GM21526 (cell line): ENCODE results near the gene TRIM27.
"Not testable (repeated sequence)": the region's sequence is repeated elsewhere in the genome, so short reads cannot be mapped to it uniquely, and the experiment has no call there.

Source experiments
- ATAC-seq: cut with Tn5 transposase; IDR thresholded peaks from one replicate; pipeline ENCODE4 v1.9.1; 2021; ENCODE audit warnings: moderate library complexity; ENCODE audit not compliant: unreplicated experiment, low FRiP score

Gene TRIM27

GRCh38 chr6:28897369-28897745 lies 26.4 kb downstream of the TRIM27 start:
- no peak for ATAC-seq

GRCh38 chr6:28896505-28897368 lies 27.0 kb downstream of the TRIM27 start:
- ATAC-seq = peak; percentile 21

GRCh38 chr6:28895131-28895812 lies 28.5 kb downstream of the TRIM27 start:
- peak; percentile 53 for ATAC-seq

GRCh38 chr6:28893172-28893799 lies 30.5 kb downstream of the TRIM27 start:
- no peak for ATAC-seq

DNA sequence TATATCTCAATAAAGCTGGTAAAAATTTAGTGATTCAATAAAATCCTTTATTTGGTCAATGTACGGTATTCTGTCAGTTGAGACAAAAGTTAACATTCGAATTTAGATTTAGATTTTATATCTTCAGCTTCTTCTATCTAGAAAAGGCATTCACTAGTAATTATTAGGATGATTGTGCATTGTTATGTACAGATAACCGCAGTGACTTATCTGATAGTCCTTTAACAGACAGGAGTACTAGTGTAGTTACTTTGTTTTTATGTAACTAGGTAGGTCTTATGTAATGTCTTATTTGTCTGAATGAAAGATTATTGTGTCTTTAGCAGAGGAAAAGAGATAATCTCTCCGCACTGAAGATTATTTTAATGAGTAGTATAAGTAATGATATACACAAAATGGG lies 31.3 kb downstream of the TRIM27 start:
- no peak for ATAC-seq

DNA sequence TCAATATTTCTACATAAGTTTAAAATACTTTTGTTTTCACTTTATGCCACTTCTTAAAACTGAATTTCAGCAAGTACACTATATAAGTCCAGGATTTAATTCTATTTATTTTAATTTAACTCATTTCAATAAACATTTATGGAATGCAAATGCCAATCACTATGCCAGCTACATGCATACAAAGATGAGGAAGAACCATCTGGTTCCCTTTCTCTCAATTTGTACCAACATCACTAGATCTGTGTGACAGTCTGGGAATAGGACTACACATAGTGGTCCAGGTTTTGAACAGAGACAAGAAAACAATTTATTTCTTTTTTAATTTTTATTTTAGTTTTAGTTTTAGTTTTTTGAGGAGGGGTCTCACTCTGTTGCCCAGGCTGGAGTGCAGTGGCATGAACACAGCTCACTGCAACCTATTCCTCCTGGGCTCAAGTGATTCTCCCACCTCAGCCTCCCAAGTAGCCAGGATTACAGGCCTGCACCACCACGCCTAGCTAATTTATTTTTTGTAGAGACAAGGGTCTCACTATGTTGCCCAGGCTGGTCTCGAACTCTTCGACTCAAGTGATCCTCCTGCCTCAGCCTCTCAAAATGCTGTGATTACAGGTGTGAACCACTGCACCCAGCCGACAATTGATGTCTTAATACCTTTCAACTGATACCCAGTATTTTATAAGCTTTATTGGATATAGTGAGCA lies 35.8 kb downstream of the TRIM27 start:
- no peak for ATAC-seq

GRCh38 chr6:28886079-28886439 lies 37.7 kb downstream of the TRIM27 start:
- no peak for ATAC-seq

DNA sequence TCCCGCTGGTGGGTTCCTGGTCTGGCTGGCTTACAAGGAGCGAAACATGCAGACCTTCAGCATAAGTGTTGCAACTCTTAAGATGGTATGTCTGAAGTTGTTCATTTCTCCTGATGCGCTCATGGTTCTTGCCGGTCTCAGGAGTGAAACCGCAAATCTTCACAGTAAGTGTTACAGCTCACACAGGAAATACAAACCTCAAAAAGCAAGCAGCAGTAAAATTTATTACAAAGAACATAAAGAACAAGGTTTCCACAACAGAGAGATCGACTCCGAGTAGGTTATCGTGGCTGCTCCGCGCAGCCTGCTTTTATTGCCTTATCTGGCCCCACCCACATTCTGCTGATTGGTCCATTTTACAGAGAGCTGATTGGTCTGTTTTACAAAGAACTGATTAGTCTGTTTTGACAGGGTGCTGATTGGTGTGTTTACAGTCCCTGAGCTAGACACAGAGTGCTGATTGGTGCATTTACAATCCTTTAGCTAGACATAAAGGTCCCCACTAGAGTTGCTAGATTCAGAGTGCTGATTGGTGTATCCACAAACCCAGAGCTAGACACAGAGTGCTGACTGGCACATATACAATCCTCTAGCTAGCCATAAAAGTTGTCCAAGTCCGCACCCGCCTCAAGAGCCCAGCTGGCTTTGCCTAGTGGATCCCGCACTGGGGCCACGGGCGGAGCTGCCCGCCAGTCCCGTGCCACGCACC lies 39.2 kb downstream of the TRIM27 start:
- no peak for ATAC-seq

- ATAC-seq = no peak
Observed at GRCh38 chr6:28880894-28881780, 42.6 kb downstream of the TRIM27 start.

DNA sequence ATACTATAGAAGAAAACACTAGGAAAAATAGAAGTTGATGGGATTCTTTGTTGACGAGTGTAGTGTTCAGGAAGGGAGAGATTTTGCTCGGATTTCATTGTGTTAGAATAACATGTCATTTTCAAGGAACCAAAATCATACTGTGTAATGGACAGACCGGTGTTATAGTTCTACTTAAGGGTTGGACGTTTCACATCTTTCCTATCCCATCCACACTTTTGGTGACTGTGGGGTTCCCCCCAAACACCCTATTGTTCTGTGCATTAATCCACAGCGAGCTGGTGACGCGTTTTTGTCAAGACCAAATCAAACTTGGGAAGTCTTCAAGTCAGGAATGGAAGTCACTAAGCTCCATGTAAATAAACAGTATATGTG lies 43.3 kb downstream of the TRIM27 start:
- ATAC-seq = no peak

DNA sequence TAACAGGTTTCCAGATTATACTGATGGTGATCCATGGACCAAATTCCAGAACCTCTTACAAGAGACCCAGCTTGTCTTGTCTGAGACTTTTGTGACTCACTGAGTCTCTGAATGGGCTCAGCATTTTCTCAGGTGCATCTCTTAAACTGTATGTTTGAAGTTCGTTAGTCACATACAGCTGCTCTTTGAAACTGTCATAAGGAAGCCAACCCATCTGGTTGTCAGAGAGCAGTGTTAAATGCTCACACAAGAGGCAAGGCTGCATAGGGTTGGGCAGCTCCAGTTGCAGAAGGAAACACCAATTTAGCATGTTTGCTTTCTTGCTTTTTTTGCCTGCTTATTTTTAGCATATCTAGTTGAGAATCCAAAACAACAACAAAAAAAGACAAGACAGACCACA lies 47.1 kb downstream of the TRIM27 start:
- no peak for ATAC-seq

DNA sequence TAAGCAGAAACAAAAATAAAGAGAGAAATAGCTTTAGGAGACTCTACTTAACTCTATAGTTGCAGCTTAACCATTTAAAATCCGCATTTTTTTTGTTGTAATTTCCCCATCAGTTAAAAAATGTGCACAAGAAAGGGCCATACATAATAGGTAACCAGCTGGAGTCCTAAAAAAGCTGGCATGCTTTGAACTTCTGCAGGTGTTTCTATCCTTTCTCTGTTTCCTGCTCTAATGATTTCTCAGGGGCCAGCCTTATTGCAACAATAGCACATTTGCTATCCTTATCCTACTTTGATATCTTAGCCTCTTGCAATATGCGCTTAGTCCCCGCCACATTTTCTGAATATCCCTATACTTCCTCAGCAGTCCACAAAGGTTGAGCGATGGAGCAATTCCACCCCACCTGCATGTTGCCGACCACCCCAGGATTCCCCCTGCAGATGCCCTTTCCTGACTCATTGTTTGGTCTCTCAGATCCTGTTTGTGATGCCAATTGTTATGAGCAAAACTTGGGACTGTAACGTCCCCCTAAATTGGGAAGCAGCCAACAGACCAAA lies 48.5 kb downstream of the TRIM27 start:
- ATAC-seq = no peak

GRCh38 chr6:28872157-28872817 lies 51.5 kb downstream of the TRIM27 start:
- ATAC-seq = not testable (repeated sequence)

DNA sequence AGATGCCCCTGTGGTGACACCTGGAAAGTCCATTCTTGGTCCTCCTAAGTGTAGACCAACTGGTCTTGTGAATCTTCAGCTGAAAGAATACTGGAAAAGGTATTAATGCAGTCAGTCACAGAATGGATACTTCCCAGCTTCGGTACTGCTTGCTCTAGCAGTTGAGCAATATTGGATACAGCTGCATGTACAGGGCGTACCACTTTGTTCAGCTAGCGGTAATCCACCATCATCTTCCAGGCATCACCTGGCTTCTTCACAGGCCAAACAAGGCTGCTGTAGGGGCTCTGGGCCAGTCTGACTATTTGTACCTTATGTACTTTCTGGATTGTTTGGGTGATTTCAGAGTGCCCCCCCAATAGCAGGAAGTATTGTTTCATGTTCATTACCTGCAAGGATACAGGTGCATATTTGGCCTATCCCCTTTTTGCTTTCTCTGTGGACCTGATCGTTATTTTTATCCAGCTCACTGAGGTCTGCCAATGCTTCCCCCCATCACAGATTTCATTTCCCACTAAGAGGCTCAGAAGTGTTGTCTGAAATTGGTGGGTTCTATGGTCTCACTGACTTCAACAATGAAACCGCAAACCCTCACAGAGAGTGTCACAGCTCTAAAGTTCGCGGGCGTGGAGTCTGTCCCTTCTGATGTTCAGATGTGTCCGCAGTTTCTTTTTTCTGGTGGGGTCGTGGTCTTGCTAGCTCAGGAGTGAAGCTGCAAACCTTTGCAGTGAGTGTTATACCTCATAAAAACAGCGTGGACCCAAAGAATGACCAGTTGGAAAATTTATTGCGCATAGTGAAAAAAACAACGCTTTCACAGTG lies 52.2 kb downstream of the TRIM27 start:
- ATAC-seq = no peak

DNA sequence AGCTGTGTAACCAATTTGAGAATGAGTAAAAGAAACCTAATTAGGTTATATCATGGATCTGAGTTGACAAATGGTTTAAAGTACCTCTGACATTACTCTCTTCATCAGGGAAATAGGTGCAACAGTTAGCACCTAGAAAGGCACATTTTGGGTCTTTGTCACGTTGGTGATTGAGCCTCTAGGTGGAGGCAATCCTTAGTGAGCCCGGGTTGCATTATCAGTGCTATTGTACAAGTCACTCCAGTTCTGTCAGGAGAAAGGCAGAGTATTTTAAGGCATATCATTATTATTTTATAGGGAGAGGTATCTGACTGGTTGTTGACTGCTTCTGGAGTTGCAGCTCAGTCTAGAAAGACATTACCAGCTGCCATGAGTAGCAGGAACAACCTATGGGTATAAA lies 54.9 kb downstream of the TRIM27 start:
- no peak for ATAC-seq

- ATAC-seq = no peak
Observed at GRCh38 chr6:28867086-28867409, 56.7 kb downstream of the TRIM27 start.

DNA sequence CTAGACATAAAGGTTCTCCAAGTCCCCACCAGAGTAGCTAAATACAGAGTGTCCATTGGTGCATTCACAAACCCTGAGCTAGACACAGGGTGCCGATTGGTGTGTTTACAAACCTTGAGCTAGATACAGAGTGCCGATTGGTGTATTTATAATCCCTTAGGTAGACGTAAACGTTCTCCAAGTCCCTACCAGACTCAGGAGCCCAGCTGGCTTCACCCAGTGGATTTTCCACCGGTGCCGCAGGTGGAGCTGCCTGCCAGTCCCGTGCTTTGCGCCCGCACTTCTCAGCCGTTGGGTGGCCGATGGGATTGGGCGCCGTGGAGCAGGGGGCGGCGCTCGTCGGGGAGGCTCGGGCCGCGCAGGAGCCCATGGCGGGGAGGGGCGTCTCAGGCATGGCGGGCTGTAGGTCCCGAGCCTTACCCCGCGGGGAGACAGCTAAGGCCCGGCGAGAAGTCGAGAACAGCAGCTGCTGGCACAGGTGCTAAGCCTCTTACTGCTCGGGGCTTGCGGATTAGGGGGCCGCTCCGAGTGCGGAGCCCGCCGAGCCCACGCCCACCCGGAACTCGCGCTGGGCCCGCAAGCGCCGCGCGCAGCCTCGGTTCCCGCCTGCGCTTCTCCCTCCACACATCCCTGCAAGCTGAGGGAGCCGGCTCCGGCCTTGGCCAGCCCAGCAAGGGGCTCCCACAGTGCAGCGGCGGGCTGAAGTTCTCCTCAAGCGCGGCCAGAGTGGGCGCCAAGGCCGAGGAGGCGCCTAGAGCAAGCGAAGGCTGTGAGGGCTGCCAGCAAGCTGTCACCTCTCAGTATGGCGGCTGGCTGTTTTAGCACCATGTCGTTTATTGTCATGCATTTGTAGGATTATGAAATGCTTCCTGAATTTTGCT lies 57.3 kb downstream of the TRIM27 start:
- not testable (repeated sequence) for ATAC-seq
